OCI-LY7 (cell line): ENCODE results near the gene EGFL7. TPM values are rescaled to one million over a fixed set of nuclear protein-coding genes. Genes with fewer than 3 reads are reported as not detected.
"Not testable (repeated sequence)": the region's sequence is repeated elsewhere in the genome, so short reads cannot be mapped to it uniquely, and the experiment has no call there.

Source experiments
- BruUV-seq: library from RNA; stranded (reverse); fragments of 400-500 nt; replicated peaks from 2 replicates; lab custom pipeline; 2021; lab: Mats Ljungman, UMichigan
- CTCF ChIA-PET: fragments of 300-600 bp; sonication (Branson Sonifier 250); formaldehyde crosslinking; loops from one replicate; lab custom pipeline; 2022; ENCODE audit warnings: antibody characterized with exemption; ENCODE audit not compliant: unreplicated experiment; lab: Charles Lee
- POLR2A ChIA-PET: fragments of 300-600 bp; sonication (Branson Sonifier 250); formaldehyde crosslinking; loops from one replicate; lab custom pipeline; 2022; ENCODE audit warnings: antibody characterized with exemption; lab: Charles Lee
- DNase-seq: peaks from one replicate; pipeline ENCODE4 v3.0.0-alpha.2; 2015; ENCODE audit warnings: low spot score
- H2AFZ ChIP-seq: fragments of 200-600 bp; sonication (generic), shearing (Covaris generic); 2 replicates; pipeline ENCODE4 v1.6.1; 2014; ENCODE audit warnings: mild to moderate bottlenecking, antibody characterized with exemption, low read length, moderate library complexity
- H3K27ac ChIP-seq: fragments of 200-600 bp; sonication (generic); 2 replicates; pipeline ENCODE4 v1.5.1; 2014; ENCODE audit warnings: mixed run types, low read depth, mild to moderate bottlenecking, moderate library complexity, low read length, inconsistent platforms; ENCODE audit not compliant: poor library complexity, severe bottlenecking
- H3K36me3 ChIP-seq: fragments of 200-600 bp; sonication (generic); 2 replicates; pipeline ENCODE4 v1.6.1; 2014; ENCODE audit warnings: mild to moderate bottlenecking, antibody characterized with exemption, low read length, moderate library complexity, mixed read lengths; ENCODE audit not compliant: insufficient read depth
- H3K4me1 ChIP-seq: fragments of 200-600 bp; sonication (generic); 2 replicates; pipeline ENCODE4 v1.5.1; 2014; ENCODE audit warnings: mild to moderate bottlenecking, low read length; ENCODE audit not compliant: insufficient read depth, poor library complexity, severe bottlenecking
- H3K4me2 ChIP-seq: fragments of 200-600 bp; sonication (generic); 2 replicates; pipeline ENCODE4 v1.6.1; 2014; ENCODE audit warnings: mild to moderate bottlenecking, low read length
- H3K4me3 ChIP-seq: fragments of 200-600 bp; sonication (generic); 2 replicates; pipeline ENCODE4 v1.5.1; 2014; ENCODE audit warnings: mild to moderate bottlenecking, low read depth, low read length; ENCODE audit not compliant: poor library complexity, severe bottlenecking
- H3K79me2 ChIP-seq: fragments of 200-600 bp; sonication (generic); 2 replicates; pipeline ENCODE4 v1.6.1; 2016; ENCODE audit warnings: low read depth, mild to moderate bottlenecking, low read length, moderate library complexity, mixed read lengths; ENCODE audit not compliant: insufficient read depth
- H3K9me2 ChIP-seq: fragments of 200-600 bp; sonication (generic); 2 replicates; pipeline ENCODE4 v1.6.1; 2016; ENCODE audit warnings: mild to moderate bottlenecking, low read length, mixed read lengths; ENCODE audit not compliant: insufficient read depth
- H3K9me3 ChIP-seq: fragments of 200-600 bp; sonication (generic); 2 replicates; pipeline ENCODE4 v1.6.1; 2014; ENCODE audit warnings: mild to moderate bottlenecking, mixed run types, low read length, mixed read lengths
- H4K20me1 ChIP-seq: fragments of 200-600 bp; sonication (generic); 2 replicates; pipeline ENCODE4 v1.6.1; 2014; ENCODE audit warnings: mild to moderate bottlenecking, antibody characterized with exemption, low read length, moderate library complexity, mixed read lengths; ENCODE audit not compliant: insufficient read depth
- EZH2phosphoT487 ChIP-seq: fragments of 200-600 bp; sonication (generic); IDR thresholded peaks from 2 replicates; pipeline ENCODE4 v1.6.1; 2018; ENCODE audit warnings: low read depth, borderline replicate concordance, mild to moderate bottlenecking, mixed run types, antibody characterized with exemption, low read length, moderate library complexity, mixed read lengths
- intact Hi-C: fragments of 100-400 bp; cut with micrococcal nuclease; formaldehyde crosslinking; loops from one replicate; pipeline ENCODE4 v1.10.0; 2022; ENCODE audit not compliant: unreplicated experiment
- total RNA-seq, 2 experiments: library from RNA; depleted of rRNA in 1 of 2; stranded (reverse); fragments of >200 nt in 1 of 2; shearing (Covaris generic) in 1 of 2; gene quantifications; 2 replicates each; pipeline ENCODE4 v1.2.3, GENCODE V29; 2014 to 2022
- TF ChIP-seq, protein P1 (sequence below): fragments of 200-600 bp; sonication (generic); conservative IDR thresholded peaks from 2 replicates; pipeline ENCODE4 v1.5.1; 2014; ENCODE audit warnings: mild to moderate bottlenecking, antibody characterized with exemption, low read length, moderate library complexity, mixed read lengths

EGFL7 gene
- total RNA-seq, 2 experiments from 2014 or later, result not detected

DNA sequence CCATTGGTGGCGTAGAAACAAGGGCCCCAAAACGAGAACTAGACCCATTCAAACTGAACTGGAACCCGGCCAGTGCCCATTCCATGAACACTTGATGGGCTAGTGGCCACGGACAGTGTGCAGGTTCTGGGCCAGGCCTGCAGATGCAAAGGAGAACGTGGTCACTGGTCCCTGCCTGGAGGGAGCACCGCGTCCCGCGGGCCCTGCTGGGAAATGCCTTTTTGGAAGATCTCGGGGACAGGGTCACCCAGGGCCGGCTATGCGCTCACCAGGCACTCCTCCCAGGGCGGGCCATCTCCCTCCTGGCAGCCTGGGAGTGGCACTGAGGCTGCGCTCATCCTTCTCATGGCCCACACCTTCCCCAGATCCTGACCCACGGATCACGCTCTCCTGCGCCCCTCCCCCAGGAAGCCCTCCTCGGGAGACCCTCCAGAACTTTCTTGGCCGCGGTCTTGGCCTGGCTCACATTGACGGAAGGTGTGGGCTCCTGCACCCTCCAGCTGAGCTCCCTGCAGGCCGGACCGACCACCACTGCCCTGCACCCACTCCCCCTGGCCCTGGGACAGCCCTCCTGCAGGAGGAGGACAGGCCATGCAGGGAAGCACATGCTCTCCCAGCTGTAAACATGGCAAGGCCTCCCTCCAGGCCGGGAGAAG lies 46.9 kb downstream of the EGFL7 start:
- TF ChIP-seq EZH2phosphoT487, result no peak
- TF ChIP-seq, protein P1, sequence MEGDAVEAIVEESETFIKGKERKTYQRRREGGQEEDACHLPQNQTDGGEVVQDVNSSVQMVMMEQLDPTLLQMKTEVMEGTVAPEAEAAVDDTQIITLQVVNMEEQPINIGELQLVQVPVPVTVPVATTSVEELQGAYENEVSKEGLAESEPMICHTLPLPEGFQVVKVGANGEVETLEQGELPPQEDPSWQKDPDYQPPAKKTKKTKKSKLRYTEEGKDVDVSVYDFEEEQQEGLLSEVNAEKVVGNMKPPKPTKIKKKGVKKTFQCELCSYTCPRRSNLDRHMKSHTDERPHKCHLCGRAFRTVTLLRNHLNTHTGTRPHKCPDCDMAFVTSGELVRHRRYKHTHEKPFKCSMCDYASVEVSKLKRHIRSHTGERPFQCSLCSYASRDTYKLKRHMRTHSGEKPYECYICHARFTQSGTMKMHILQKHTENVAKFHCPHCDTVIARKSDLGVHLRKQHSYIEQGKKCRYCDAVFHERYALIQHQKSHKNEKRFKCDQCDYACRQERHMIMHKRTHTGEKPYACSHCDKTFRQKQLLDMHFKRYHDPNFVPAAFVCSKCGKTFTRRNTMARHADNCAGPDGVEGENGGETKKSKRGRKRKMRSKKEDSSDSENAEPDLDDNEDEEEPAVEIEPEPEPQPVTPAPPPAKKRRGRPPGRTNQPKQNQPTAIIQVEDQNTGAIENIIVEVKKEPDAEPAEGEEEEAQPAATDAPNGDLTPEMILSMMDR, result no peak
- H3K9me2 ChIP-seq, result no peaks in the 10 kb centered on the region
- no peak for DNase-seq
- H3K4me1 ChIP-seq, result peaks cover 9% of the 10 kb centered on the region
- intact Hi-C loops, result no loop called here
- ChIA-PET CTCF (no interaction called here), POLR2A (interaction anchor here (0.5 kb wide), 1 partner anchor 163 kb away, joined by 4 read pairs; no protein-coding TSS in a partner anchor)
- H3K9me3 ChIP-seq, result no peaks in the 10 kb centered on the region
- BruUV-seq, result no TSS peak
- H3K4me3 ChIP-seq, result no peak overlapping the region
- no peak overlapping the region for H3K4me2 ChIP-seq
- no peaks in the 10 kb centered on the region for H3K36me3 ChIP-seq
- H4K20me1 ChIP-seq, result no peaks in the 10 kb centered on the region
- H2AFZ ChIP-seq, result no peak overlapping the region
- no peaks in the 10 kb centered on the region for H3K79me2 ChIP-seq
- no peak overlapping the region for H3K27ac ChIP-seq

DNA sequence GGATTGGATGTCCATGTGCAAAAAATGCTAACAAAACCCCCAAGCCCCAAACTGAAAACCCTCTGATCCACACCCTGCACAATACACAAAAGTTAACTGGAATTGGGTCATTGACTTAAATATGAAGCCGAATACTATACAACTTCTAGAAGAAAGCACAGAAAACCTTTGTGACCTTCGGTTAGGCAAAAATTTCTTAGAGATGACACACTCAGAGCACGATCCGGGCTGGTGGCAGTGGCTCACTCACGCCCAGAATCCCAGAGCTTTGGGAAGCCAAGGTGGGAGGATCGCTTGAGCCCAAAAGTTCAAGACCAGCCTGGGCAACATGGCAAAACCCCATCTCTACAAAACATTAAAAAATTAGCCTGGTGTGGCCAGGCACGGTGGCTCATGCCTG lies 47.8 kb downstream of the EGFL7 start:
- Histone ChIP-seq H2AFZ (no peak overlapping the region), H3K9me3 (no peaks in the 10 kb centered on the region), H3K4me1 (peaks cover 9% of the 10 kb centered on the region), H3K27ac (no peak overlapping the region), H3K4me2 (no peak overlapping the region), H3K9me2 (no peaks in the 10 kb centered on the region), H3K36me3 (no peaks in the 10 kb centered on the region), H4K20me1 (no peaks in the 10 kb centered on the region), H3K4me3 (no peak overlapping the region), H3K79me2 (no peaks in the 10 kb centered on the region)
- no peak for TF ChIP-seq EZH2phosphoT487
- TF ChIP-seq, protein P1, result no peak
- POLR2A ChIA-PET, result no interaction called here
- intact Hi-C loops, result no loop called here
- no peak for DNase-seq
- BruUV-seq, result no TSS peak
- CTCF ChIA-PET, result no interaction called here

DNA sequence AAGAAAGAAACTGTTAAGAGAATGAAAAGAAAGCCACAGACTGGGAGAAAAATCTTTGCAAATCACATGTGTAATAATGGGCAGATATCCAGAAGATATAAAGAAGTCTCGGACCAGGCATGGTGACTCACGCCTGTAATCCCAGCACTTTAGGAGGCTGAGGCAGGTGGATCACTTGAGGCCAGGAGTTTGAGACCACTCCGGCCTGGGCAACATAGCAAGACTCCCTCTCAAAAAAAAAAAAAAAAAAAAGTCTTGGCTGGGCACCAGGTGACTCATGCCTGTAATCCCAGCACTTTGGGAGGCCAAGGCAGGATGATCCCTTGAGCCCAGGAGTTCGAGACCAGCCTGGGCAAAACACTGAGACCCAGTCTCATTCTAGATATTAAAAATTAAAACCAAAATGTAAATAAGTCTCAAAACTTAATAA lies 48.5 kb downstream of the EGFL7 start:
- CTCF ChIA-PET, H3K9me2 ChIP-seq, H3K79me2 ChIP-seq, intact Hi-C loops, H3K4me1 ChIP-seq, H3K9me3 ChIP-seq, H3K4me2 ChIP-seq, H3K36me3 ChIP-seq, POLR2A ChIA-PET, H3K4me3 ChIP-seq, H3K27ac ChIP-seq, DNase-seq, H4K20me1 ChIP-seq, H2AFZ ChIP-seq, BruUV-seq: not testable (repeated sequence)
